Measurements from ENCODE around the gene FOXO3. TPM values are rescaled to one million over a fixed set of nuclear protein-coding genes. Genes with fewer than 3 reads are reported as not detected.
A peak's percentile ranks its signal among the peaks of the same experiment; 100 is the strongest.

FOXO3 gene
- total RNA-seq, 2 experiments from 2014 or later, result 3.1 to 3.6 TPM

- H3K27ac Mint-ChIP-seq, result no peak overlapping the region
Observed at GRCh38 chr6:108592371-108593337, 31.9 kb downstream of the FOXO3 start.

GRCh38 chr6:108594151-108594550, 33.4 kb downstream of the FOXO3 start:
- H3K4me1 Mint-ChIP-seq (ENCODE audit: low read depth), result peaks cover 38% of the 10 kb centered on the region
- CTCF ChIA-PET, result no interaction called here
- H3K9me3 Mint-ChIP-seq, result no peaks in the 10 kb centered on the region
- H3K4me3 Mint-ChIP-seq, result no peak overlapping the region
- no peaks in the 10 kb centered on the region for H3K36me3 Mint-ChIP-seq (ENCODE audit: low read depth)
- intact Hi-C loops (cut with micrococcal nuclease), result no loop called here
- no peak overlapping the region for H3K27ac Mint-ChIP-seq
- H3K27me3 Mint-ChIP-seq (ENCODE audit: low read depth), result no peaks in the 10 kb centered on the region
- DNase-seq, result no peak

More at GRCh38 chr6:108592371-108593337, 31.9 kb downstream of the FOXO3 start:
- Mint-ChIP-seq H3K4me3 (peak overlapping the region; percentile 14), H3K4me1 (ENCODE audit: low read depth) (peaks cover 46% of the 10 kb centered on the region), H3K36me3 (ENCODE audit: low read depth) (no peaks in the 10 kb centered on the region), H3K27me3 (ENCODE audit: low read depth) (no peaks in the 10 kb centered on the region), H3K9me3 (no peaks in the 10 kb centered on the region)
- peak; percentile 65 for DNase-seq
- CTCF ChIA-PET, result no interaction called here
- intact Hi-C loops (cut with micrococcal nuclease), result loop anchor here (2.0 kb wide), 1 partner anchor 16 kb away; no protein-coding TSS in a partner anchor

DNA sequence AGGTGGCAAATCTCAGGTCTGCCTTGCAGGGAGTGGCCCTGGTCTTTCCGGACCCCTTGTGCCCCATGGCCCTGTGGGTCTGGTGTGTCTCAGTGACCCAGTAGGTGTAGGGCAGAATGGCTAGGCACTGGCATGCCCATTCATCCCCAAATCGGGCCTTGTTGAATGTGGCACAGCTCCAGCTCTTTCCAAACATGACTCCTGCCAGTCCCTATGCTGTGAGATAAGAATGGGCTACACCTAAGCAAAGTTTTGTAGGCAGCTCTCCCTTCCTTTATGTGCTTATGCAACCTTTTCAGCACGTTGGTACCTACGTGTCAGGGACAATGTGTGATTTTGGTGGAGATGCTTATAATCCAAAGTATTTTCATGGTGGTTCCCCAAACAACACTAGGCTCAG, 33.9 kb downstream of the FOXO3 start:
- CTCF ChIA-PET, result no interaction called here
- H3K27me3 Mint-ChIP-seq (ENCODE audit: low read depth), result no peaks in the 10 kb centered on the region
- no peaks in the 10 kb centered on the region for H3K9me3 Mint-ChIP-seq
- no peak overlapping the region for H3K4me3 Mint-ChIP-seq
- intact Hi-C loops (cut with micrococcal nuclease), result no loop called here
- H3K4me1 Mint-ChIP-seq (ENCODE audit: low read depth), result peaks cover 33% of the 10 kb centered on the region
- no peak for DNase-seq
- no peak overlapping the region for H3K27ac Mint-ChIP-seq
- no peaks in the 10 kb centered on the region for H3K36me3 Mint-ChIP-seq (ENCODE audit: low read depth)

GRCh38 chr6:108596956-108597355, 36.2 kb downstream of the FOXO3 start:
- CTCF ChIA-PET, result interaction anchor here (0.6 kb wide), 2 partner anchors 14 to 321 kb away, joined by 3 to 4 read pairs; no protein-coding TSS in a partner anchor
- Mint-ChIP-seq H3K4me3 (no peak overlapping the region), H3K36me3 (ENCODE audit: low read depth) (no peaks in the 10 kb centered on the region), H3K4me1 (ENCODE audit: low read depth) (peaks cover 24% of the 10 kb centered on the region), H3K27me3 (ENCODE audit: low read depth) (no peaks in the 10 kb centered on the region), H3K9me3 (no peaks in the 10 kb centered on the region), H3K27ac (no peak overlapping the region)
- no peak for DNase-seq
- intact Hi-C loops (cut with micrococcal nuclease), result no loop called here

GRCh38 chr6:108597572-108598304, 37.0 kb downstream of the FOXO3 start:
- no peak overlapping the region for H3K4me3 Mint-ChIP-seq
- H3K36me3 Mint-ChIP-seq (ENCODE audit: low read depth), result no peaks in the 10 kb centered on the region
- H3K27me3 Mint-ChIP-seq (ENCODE audit: low read depth), result no peaks in the 10 kb centered on the region
- peaks cover 16% of the 10 kb centered on the region for H3K4me1 Mint-ChIP-seq (ENCODE audit: low read depth)
- no peaks in the 10 kb centered on the region for H3K9me3 Mint-ChIP-seq
- CTCF ChIA-PET, result interaction anchor here (0.7 kb wide), 1 partner anchor 26 kb away, joined by 3 read pairs; no protein-coding TSS in a partner anchor
- intact Hi-C loops (cut with micrococcal nuclease), result no loop called here
- DNase-seq, result no peak
- no peak overlapping the region for H3K27ac Mint-ChIP-seq

- no peaks in the 10 kb centered on the region for H3K9me3 Mint-ChIP-seq
- H3K27me3 Mint-ChIP-seq (ENCODE audit: low read depth), result no peaks in the 10 kb centered on the region
- H3K36me3 Mint-ChIP-seq (ENCODE audit: low read depth), result no peaks in the 10 kb centered on the region
- peak overlapping the region; percentile 0 for H3K27ac Mint-ChIP-seq
- peaks cover 12% of the 10 kb centered on the region for H3K4me1 Mint-ChIP-seq (ENCODE audit: low read depth)
- H3K4me3 Mint-ChIP-seq, result no peak overlapping the region
- intact Hi-C loops (cut with micrococcal nuclease), result no loop called here
- DNase-seq, result peak; percentile 37
- CTCF ChIA-PET, result interaction anchor here (0.7 kb wide), 1 partner anchor 25 kb away, joined by 3 read pairs; no protein-coding TSS in a partner anchor
Observed at GRCh38 chr6:108598305-108598863, 37.7 kb downstream of the FOXO3 start.

DNA sequence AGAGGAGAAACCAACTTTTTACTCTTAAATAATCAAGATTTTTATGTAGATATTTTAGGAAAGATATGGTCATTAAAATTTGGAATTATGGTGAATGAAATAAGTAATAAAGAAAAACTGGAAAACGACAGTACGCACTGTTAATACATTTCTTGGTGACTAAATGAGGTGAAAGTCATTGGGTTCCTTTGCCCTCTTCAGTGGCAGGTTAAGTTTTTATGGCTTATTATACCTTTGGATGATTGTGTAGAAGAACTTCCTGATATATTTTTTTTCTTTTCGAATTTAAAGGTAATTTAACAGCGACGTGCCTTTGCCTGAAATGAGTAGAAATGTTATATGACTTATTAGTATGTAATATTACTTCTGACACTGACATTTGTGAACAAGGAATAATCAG, 43.4 kb downstream of the FOXO3 start:
- Mint-ChIP-seq H3K9me3 (no peaks in the 10 kb centered on the region), H3K36me3 (ENCODE audit: low read depth) (no peaks in the 10 kb centered on the region), H3K4me3 (no peak overlapping the region), H3K27ac (no peak overlapping the region), H3K27me3 (ENCODE audit: low read depth) (no peaks in the 10 kb centered on the region), H3K4me1 (ENCODE audit: low read depth) (peaks cover 16% of the 10 kb centered on the region)
- DNase-seq, result no peak
- intact Hi-C loops (cut with micrococcal nuclease), result no loop called here
- CTCF ChIA-PET, result interaction anchor here (1.1 kb wide), 1 partner anchor 63 kb away, joined by 3 read pairs; no protein-coding TSS in a partner anchor

DNA sequence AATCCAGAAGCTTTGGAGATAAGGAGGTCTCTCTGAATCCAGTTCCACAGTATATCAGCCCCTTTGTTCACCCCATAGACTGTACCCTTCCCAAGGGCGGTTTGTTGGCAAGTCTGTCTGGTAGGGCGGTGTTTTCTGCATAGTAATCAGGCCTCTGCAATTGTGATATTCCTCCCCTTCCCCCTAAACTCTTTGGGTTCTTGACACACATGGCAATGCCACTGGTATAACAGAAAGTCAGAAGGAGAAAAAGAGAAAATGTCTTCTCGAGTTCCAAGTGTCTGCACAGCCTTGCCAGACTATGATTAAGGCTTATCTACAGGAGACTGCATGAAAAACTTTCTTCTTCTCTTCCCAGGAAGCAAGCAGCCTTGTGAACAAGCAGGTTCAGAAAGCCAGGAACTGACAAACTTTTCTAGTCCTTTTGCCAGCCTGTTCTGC, 45.6 kb downstream of the FOXO3 start:
- H3K4me1 Mint-ChIP-seq (ENCODE audit: low read depth), result peaks cover 31% of the 10 kb centered on the region
- H3K4me3 Mint-ChIP-seq, result no peak overlapping the region
- H3K27ac Mint-ChIP-seq, result no peak overlapping the region
- DNase-seq, result no peak
- CTCF ChIA-PET, result interaction anchor here (1.0 kb wide), 1 partner anchor 287 kb away, joined by 3 read pairs; no protein-coding TSS in a partner anchor
- intact Hi-C loops (cut with micrococcal nuclease), result no loop called here
- H3K27me3 Mint-ChIP-seq (ENCODE audit: low read depth), result no peaks in the 10 kb centered on the region
- H3K36me3 Mint-ChIP-seq (ENCODE audit: low read depth), result no peaks in the 10 kb centered on the region
- no peaks in the 10 kb centered on the region for H3K9me3 Mint-ChIP-seq

DNA sequence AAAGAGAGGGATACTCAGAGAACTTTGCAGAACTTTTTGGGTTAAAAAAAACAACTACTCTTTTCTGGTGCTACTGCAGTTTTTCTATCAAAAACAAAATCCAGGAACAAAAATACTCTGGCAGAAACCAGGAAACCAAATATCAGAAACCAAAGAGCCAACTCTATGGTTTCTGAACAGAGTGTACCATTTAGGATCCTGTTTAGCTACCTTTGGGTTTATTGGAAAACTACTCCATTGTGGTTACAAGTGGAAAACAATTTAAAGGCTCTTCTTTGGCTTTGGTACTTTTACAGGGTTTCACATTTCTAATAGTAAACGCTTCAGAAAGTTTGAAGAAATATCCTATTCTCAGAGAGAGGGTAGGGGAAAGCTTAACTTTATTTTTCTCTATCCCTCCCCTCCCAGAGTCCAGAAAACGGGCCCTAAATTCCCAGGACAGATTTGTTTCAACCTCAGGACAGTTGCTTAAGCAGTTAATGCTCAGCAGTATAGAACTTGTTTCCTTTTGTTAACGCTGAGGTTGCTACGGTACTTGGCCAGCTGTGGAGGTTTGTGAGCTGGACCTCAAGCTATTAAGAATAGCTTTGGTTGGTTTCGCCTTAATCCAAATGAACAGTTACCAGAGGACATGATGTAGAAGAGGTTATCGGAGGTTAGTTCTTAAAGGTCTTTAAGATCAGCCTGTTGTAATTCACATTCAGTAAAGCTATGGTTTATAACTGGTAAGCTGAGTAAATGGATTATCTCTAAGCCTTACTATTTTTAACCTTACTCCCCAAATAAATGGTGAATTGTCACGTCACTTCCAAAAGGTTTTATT, 47.9 kb downstream of the FOXO3 start:
- intact Hi-C loops (cut with micrococcal nuclease), result no loop called here
- Mint-ChIP-seq H3K36me3 (ENCODE audit: low read depth) (peaks cover 1% of the 10 kb centered on the region), H3K4me3 (no peak overlapping the region), H3K27me3 (ENCODE audit: low read depth) (no peaks in the 10 kb centered on the region), H3K9me3 (peaks cover 3% of the 10 kb centered on the region), H3K4me1 (ENCODE audit: low read depth) (peaks cover 30% of the 10 kb centered on the region), H3K27ac (no peak overlapping the region)
- DNase-seq, result no peak
- CTCF ChIA-PET, result no interaction called here

- H3K9me3 Mint-ChIP-seq, result peaks cover 3% of the 10 kb centered on the region
- H3K27me3 Mint-ChIP-seq (ENCODE audit: low read depth), result no peaks in the 10 kb centered on the region
- DNase-seq, result no peak
- H3K36me3 Mint-ChIP-seq (ENCODE audit: low read depth), result peaks cover 1% of the 10 kb centered on the region
- H3K27ac Mint-ChIP-seq, result no peak overlapping the region
- H3K4me3 Mint-ChIP-seq, result no peak overlapping the region
- CTCF ChIA-PET, result no interaction called here
- peaks cover 32% of the 10 kb centered on the region for H3K4me1 Mint-ChIP-seq (ENCODE audit: low read depth)
- intact Hi-C loops (cut with micrococcal nuclease), result no loop called here
Observed at GRCh38 chr6:108609276-108609769, 48.6 kb downstream of the FOXO3 start.

GRCh38 chr6:108610270-108610839, 49.6 kb downstream of the FOXO3 start:
- H3K4me1 Mint-ChIP-seq (ENCODE audit: low read depth), result peaks cover 30% of the 10 kb centered on the region
- H3K36me3 Mint-ChIP-seq (ENCODE audit: low read depth), result peaks cover 1% of the 10 kb centered on the region
- CTCF ChIA-PET, result no interaction called here
- H3K4me3 Mint-ChIP-seq, result no peak overlapping the region
- peaks cover 3% of the 10 kb centered on the region for H3K9me3 Mint-ChIP-seq
- no peaks in the 10 kb centered on the region for H3K27me3 Mint-ChIP-seq (ENCODE audit: low read depth)
- intact Hi-C loops (cut with micrococcal nuclease), result no loop called here
- no peak overlapping the region for H3K27ac Mint-ChIP-seq
- no peak for DNase-seq
